ENCODE results near the gene PSRC1. TPM values are rescaled to one million over a fixed set of nuclear protein-coding genes. Genes with fewer than 3 reads are reported as not detected.
"Not testable (repeated sequence)": the region's sequence is repeated elsewhere in the genome, so short reads cannot be mapped to it uniquely, and the experiment has no call there.

PSRC1 gene
- total RNA-seq, result 7.6 TPM

- intact Hi-C loops (cut with DNase I), result no loop called here
- ATAC-seq (peak; percentile 99), DNase-seq (ENCODE audit: low spot score) (peak; percentile 98)
Measured at GRCh38 chr1:109282952-109283747, at the start of gene PSRC1. Gene PSRC1, minus strand, starts transcription at chr1:109283145.

DNA sequence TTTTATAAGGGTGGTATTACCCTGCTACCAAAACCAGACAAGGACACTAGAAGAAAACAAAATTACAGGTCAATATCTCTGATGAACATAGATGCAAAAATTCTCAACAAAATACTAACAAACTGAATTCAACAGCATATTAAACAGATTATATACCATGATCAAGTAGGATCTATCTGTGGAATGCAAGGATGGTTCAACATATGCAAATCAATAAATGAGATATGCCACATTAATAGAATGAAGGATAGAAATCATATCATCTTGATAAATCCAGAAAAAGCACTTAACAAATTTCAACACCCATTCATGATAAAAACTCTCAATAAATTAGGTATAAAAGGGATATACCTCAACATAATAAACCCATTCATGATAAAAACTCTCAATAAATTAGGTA, 48.2 kb upstream of the PSRC1 start:
- intact Hi-C loops (cut with DNase I), result no loop called here
- no peak for DNase-seq (ENCODE audit: low spot score)
- ATAC-seq, result no peak

- peak; percentile 34 for ATAC-seq
- intact Hi-C loops (cut with DNase I), result no loop called here
- no peak for DNase-seq (ENCODE audit: low spot score)
Measured at GRCh38 chr1:109327285-109327684, 44.3 kb upstream of the PSRC1 start.

GRCh38 chr1:109322974-109323373, 40.0 kb upstream of the PSRC1 start:
- ATAC-seq (no peak), DNase-seq (ENCODE audit: low spot score) (no peak)
- intact Hi-C loops (cut with DNase I), result no loop called here

DNA sequence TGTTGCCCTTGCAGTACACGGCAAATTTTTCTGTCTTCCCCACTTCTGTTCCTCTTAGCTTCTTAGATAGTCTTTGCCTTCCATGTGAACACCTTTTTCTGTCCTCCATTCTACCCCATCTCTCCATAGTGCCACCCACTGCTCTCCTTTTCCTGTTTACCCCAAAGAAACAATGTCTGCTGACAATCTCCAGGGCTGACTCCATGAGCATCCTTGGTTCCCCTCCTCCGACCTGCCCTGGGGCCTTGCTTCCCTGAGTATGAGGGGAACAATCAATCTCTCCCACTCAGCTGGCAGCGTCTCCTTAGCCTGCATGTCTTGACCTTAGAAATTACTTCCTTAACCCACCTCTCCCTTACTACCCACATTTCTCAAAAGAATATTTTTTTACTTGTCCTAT, 36.2 kb upstream of the PSRC1 start:
- ATAC-seq (no peak), DNase-seq (ENCODE audit: low spot score) (no peak)
- intact Hi-C loops (cut with DNase I), result no loop called here

DNA sequence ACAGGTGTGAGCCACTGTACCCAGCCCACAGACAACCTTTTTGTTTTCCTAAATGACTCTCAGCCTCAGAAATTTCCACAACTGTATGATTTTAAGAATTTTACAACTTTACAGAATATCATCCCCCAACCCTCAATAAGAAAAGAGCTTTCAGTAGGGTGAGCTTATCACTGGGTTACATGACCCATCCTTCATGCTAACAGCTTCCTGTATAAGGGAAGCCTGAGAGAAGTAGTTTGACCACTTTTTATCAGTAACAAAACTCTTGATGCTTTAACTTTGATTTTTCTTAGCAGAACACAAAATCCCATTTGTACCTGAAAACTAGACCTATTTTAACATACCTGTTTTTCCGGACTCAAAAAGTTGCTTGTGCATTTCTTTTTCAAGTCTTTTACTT, 33.6 kb upstream of the PSRC1 start:
- DNase-seq (ENCODE audit: low spot score) (no peak), ATAC-seq (no peak)
- intact Hi-C loops (cut with DNase I), result no loop called here

- DNase-seq (ENCODE audit: low spot score) (no peak), ATAC-seq (no peak)
- intact Hi-C loops (cut with DNase I), result no loop called here
Measured at GRCh38 chr1:109315288-109315687, 32.3 kb upstream of the PSRC1 start.

DNA sequence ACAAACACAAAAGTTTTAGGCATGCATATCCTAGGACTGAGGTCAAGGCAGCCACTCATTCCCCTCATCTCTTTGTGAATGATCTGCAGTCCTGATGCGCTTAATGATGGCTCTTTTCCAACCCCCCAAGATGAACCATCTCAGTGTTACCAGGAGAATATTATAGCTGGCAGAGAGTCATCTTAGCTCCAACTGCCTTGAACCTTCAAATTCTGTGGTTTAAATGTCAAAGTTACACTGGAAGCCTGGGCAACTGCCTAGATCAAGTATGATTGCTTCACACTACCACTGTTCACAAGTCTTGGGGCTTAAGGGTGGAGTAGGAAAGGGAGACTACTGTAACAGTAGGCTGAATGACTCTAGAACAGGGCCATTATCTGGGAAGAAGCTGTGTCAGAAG, 31.9 kb upstream of the PSRC1 start:
- no peak for DNase-seq (ENCODE audit: low spot score)
- intact Hi-C loops (cut with DNase I), result no loop called here
- ATAC-seq, result peak; percentile 61

GRCh38 chr1:109312978-109313775, 30.2 kb upstream of the PSRC1 start:
- ATAC-seq (peak; percentile 29), DNase-seq (ENCODE audit: low spot score) (no peak)
- intact Hi-C loops (cut with DNase I), result no loop called here

- intact Hi-C loops (cut with DNase I), result no loop called here
Measured at GRCh38 chr1:109312246-109312645, 29.3 kb upstream of the PSRC1 start.

GRCh38 chr1:109309347-109309746, 26.4 kb upstream of the PSRC1 start:
- no peak for DNase-seq (ENCODE audit: low spot score)
- ATAC-seq, result no peak
- intact Hi-C loops (cut with DNase I), result no loop called here

More at GRCh38 chr1:109312246-109312645, 29.3 kb upstream of the PSRC1 start:
- DNase-seq (ENCODE audit: low spot score), result no peak
- no peak for ATAC-seq

DNA sequence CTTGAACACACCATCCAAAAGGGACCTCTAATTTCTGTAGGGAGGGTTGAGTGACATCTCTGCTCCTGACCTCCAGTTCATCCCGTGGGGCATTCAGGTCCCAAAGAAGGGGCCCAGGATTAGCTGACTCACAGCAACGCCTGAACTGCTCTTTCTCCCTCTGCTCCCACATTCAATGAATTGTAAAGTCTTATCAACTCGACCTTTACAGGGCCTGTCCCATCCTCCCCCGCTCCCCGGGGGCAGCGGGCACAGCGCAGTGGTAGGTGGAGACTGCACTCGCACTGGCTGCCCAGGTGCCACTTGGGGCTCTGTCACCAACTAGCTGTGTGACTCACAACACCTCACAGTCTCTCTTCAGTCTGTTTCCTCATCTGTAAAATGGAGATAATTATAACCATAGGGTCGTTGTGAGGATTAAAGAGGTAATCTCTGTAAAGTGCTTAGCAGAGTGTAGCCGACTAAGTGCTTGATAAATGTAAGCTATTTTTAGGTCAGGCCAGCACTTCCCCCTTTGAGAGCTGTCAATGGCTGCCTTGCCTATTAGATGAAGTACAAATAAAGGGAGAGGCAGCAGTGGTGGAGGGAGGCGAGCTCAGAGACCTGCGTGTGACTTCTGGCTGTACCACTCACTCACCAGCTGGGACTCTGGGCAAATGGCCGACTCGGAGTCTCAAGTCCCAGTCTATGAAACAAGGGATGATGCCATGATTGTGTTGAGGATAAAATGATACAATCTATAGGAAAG, 24.5 kb upstream of the PSRC1 start:
- DNase-seq (ENCODE audit: low spot score) (no peak), ATAC-seq (peak; percentile 16)
- intact Hi-C loops (cut with DNase I), result no loop called here

DNA sequence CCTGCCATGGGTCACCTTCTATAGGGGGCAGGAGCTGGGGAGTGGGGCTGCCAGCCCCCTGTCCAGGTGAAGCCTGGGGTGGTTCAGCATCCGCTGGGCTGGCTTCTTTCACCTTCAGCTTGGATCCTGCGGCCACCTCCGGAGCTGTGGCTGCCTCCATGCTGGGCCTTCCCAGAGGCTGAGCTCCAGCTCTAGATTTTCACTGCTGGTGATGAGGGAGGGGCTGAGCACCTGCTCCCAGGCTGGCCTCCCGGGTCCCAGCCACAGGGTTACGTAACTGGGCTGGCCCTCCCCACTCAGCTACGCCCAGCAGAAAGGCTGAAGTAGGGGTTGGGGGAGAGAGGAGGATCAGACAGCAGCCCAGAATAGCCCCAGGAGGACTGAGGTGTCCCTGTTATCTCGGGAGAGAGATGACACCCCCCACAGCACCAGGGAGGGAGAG, 23.9 kb upstream of the PSRC1 start, which contains the start of gene MYBPHL:
Gene MYBPHL, minus strand, starts transcription at position 180 of the 442 bp plus-strand sequence. Its CDS starts 20 bp downstream, at position 160.
- intact Hi-C loops (cut with DNase I), result no loop called here
- ATAC-seq (no peak), DNase-seq (ENCODE audit: low spot score) (no peak)

DNA sequence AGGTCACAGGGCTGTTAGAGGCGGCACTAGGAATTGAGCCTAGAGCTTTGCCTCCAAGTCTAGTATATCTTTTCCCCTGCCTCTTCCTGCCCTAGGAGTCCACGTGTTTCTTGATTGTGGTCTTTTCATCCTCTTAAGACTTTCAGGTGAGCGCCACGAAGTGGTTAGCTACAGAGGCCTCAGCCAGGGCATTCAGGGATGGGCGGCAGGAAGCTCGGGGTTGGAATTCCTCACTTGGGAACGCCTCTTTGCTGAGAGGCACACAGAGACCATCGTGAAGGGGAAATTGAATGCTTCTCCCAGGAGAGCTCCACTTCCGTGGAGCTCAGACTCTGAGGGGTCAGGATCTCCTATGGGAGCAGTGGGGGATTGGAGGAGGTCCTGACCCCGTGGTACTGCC, 23.0 kb upstream of the PSRC1 start:
- intact Hi-C loops (cut with DNase I); DNase-seq (ENCODE audit: low spot score): not testable (repeated sequence)
- peak; percentile 6 for ATAC-seq

DNA sequence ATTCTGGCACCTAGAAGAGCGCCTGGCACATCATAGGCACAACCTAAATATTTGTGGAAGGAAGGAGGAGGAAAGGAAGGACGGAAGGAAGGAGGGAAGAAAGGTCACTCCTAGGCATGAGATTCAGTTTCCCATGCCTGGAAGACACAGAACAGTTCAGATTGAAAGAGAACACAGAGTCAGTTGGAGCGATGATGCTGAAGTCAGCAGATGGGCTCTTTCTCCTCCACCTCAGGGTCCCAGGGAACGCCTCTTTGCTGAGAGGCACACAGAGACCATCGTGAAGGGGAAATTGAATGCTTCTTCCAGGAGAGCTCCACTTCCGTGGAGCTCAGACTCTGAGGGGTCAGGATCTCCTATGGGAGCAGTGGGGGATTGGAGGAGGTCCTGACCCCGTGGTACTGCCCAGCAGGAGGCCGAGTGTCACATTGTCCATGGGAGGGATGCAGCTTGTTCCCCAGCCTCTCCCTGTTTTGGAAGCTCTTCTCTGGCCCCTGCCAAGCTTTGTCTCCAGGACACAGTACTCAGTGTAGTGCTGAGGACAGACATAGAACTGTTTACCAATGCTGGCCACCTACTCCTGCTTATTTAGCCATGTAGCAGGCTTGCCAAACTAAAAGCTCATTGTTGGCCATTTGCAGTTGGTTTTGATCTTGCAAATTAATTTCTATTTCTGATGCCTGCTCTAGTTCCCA, 21.4 kb upstream of the PSRC1 start:
- intact Hi-C loops (cut with DNase I), result no loop called here
- DNase-seq (ENCODE audit: low spot score), result no peak
- ATAC-seq, result peak; percentile 80

- ATAC-seq, result no peak
Measured at GRCh38 chr1:109301874-109302273, 18.9 kb upstream of the PSRC1 start.

DNA sequence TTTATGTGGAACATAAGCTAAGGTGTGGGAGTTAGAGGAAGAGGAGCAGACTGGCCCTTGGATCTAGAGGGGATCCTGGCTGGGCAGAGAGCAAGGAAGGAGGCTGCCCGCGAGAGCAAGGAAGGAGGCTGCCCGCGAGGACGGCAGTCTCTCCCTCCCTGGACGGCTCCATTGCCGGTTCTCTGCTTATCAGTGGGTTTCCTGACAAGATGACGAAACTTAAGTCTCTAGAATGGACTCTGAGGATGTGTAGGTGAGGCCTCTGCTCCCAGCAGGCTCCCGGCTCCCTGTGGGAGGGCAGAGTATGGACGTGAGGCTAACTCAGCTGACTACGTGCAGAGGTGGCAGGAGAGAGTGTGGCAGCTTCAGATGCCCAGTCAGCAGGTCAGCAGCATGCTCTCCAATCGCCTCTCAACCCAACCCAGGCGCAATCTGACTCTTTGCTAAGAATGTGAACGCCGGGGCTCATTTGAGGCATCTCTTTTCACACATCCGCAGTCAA, 17.8 kb upstream of the PSRC1 start:
- ATAC-seq, result no peak
- intact Hi-C loops (cut with DNase I), result no loop called here

More at GRCh38 chr1:109301874-109302273, 18.9 kb upstream of the PSRC1 start:
- intact Hi-C loops (cut with DNase I), result no loop called here
- DNase-seq (ENCODE audit: low spot score), result no peak

DNA sequence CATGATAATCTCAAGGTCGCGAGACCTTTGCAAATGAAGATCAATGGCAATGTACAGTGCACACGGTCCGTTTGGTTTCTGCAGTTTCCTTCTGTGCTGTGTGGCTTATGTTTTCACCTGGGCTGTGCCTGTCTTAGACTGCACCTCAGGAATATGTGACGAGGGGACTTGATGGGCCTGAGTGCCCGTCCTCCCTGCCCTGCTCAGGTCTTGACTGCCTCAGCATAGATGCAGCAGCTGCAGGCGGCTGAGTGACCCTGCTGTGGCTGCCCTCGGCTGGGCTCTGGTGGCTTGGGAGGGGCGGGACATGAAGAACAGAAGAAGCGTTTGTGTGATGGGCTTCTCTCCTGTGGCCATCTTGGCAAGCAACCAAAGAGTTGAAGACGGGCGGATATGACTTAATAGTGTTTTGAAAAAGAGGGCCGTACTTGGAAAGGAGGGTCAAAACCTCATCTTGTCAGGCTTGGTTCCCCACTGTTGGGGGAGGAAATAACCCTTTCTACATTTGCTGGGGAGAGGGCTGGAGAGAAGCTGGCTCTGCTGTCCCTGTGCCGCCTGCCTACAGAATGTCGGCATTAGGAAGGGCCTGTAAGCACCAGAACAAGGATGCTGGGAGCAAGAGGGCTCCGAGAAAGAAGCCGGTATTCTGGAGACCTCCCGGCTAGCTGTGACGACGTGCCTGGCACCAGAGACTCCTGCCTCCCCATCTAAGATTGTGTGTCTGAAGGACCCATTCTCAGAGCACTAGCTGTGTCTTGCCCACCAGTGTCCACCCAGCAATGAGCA, 16.8 kb upstream of the PSRC1 start:
- intact Hi-C loops (cut with DNase I), result no loop called here
- ATAC-seq, result peak; percentile 92
- DNase-seq (ENCODE audit: low spot score), result peak; percentile 86

More for the DNA sequence above, 17.8 kb upstream of the PSRC1 start:
- DNase-seq (ENCODE audit: low spot score), result no peak
